D721Med (cell line): ENCODE data around the gene C19orf12.

Experiments used
- DNase-seq: peaks from one replicate; pipeline ENCODE4 v3.0.0; 2011; ENCODE audit warnings: low spot score; ENCODE audit not compliant: insufficient read length
- FAIRE-seq: peaks from 2 replicates; lab custom pipeline; 2011; peaks lifted over from hg19 to GRCh38; lab: Jason Lieb, UNC
- TF ChIP-seq, protein P1 (sequence below): IDR thresholded peaks from 2 replicates; pipeline ENCODE4 v1.5.1; 2012; ENCODE audit warnings: mild to moderate bottlenecking, control low read depth; ENCODE audit not compliant: insufficient read depth; ENCODE audit errors: missing control alignments

The C19orf12 gene

DNA sequence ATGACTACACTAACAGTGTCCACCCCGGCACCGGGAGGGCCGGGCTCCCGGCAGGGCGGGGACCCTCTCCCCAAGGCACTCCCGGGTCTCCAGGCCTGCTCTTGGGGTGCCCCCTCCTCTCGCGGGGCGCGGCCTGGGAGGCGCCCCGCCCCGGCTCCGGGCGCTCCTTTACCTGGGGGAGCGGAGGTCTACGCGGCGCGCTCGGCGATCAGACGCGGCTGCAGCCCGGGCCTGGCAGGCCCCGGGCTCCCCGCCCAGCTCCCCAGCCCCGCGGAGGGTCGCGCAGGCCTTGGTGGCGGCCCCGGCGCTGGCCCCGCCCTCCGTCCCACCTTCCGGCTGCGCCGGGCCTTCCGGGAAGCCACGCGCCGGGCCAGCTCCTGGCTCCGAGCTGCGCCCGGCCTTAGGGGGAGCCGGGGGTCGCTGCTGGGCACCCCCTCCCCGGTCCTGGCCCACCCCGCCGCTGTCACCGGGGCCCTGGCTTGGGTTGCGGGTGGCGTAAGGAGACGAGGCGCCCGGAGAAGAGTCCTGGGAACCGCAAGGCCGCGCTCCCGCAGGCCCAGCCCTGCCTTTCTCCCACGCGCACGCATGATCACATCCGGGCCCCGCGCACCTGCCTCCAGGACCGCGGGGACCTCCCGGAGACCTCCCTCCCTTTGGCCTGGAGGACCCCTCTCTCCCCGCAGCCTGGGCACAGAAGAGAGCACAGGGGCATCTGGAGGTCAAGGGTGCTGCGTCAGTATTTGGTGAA lies at the start of gene C19orf12:
Gene C19orf12, minus strand, starts transcription at position 309 of the 748 bp plus-strand sequence. CDS start 6,848 bp downstream, outside the sequence.
- DNase-seq = no peak
- no peak for FAIRE-seq
- TF ChIP-seq, protein P1, sequence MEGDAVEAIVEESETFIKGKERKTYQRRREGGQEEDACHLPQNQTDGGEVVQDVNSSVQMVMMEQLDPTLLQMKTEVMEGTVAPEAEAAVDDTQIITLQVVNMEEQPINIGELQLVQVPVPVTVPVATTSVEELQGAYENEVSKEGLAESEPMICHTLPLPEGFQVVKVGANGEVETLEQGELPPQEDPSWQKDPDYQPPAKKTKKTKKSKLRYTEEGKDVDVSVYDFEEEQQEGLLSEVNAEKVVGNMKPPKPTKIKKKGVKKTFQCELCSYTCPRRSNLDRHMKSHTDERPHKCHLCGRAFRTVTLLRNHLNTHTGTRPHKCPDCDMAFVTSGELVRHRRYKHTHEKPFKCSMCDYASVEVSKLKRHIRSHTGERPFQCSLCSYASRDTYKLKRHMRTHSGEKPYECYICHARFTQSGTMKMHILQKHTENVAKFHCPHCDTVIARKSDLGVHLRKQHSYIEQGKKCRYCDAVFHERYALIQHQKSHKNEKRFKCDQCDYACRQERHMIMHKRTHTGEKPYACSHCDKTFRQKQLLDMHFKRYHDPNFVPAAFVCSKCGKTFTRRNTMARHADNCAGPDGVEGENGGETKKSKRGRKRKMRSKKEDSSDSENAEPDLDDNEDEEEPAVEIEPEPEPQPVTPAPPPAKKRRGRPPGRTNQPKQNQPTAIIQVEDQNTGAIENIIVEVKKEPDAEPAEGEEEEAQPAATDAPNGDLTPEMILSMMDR = no peak

DNA sequence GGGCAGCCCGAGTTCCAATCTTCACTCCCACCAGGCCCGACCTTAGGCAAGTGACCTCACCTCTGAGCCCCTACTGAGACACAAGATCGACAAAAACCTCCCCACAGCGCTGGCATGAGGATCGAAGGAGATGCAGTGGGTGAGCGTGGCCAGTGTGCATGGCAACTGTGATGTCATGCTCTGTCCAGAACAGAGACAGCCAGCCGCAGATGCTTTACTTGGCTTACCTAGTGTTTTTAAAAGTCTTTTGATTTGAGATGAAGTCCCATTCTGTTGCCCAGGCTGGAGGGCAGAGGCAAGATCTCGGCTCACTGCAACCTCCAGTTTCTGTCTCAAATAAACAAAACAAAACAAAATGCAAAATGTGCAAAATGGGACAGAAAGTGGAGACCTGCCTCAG lies 49.3 kb upstream of the C19orf12 start:
- TF ChIP-seq, protein P1 = no peak
- DNase-seq (no peak), FAIRE-seq (no peak)

DNA sequence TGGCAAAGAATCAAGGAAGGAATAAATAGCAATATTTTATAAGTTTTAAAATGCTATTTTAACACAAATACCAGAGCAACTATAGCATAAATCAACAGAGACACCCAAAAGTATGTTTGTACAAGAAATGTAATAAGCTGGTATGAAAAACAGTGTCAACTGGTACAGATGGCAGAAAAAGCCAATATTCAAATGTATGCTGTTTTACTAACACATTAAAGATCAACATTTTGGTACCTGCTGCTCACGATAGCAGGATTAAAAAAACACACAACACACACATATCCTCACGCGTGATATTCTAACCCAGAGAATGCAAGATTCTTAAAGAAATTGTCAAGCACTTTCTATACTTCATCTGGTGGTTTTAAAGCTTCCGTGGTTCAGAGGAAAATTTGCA lies 48.1 kb upstream of the C19orf12 start:
- no peak for FAIRE-seq
- DNase-seq = no peak
- TF ChIP-seq, protein P1 = no peak

DNA sequence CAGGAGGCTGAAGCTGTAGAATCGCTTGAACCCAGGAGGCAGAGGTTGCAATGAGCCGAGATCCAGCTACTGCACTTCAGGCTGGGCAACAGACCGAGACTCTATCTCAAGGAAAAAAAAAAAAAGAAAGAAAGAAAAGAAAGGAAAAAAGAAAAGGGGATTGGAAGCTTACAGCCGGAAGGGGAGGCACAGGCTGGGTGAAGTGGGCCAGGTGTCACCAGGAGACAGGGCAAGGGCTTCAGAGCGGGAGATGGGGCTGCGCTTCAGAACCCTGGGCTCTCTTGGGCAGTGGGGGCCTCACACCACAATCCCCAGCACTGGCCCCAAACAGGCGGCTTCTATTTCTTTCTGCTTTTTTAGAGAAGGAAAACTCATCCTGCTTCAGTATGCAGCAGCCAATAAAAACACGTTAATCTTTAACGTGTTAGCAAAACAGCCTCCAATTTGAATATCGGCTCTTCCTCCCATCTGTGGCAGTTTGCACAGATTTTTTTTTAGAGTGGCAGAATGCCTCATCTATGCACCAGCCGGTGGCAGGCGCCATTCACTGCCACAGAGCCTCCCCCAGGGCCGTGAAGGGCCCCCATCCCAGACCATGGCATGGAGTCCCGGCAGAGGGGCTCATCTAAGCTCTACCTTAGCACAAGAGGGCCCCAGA lies 46.6 kb upstream of the C19orf12 start:
- no peak for FAIRE-seq
- DNase-seq = no peak
- TF ChIP-seq, protein P1 = no peak

DNA sequence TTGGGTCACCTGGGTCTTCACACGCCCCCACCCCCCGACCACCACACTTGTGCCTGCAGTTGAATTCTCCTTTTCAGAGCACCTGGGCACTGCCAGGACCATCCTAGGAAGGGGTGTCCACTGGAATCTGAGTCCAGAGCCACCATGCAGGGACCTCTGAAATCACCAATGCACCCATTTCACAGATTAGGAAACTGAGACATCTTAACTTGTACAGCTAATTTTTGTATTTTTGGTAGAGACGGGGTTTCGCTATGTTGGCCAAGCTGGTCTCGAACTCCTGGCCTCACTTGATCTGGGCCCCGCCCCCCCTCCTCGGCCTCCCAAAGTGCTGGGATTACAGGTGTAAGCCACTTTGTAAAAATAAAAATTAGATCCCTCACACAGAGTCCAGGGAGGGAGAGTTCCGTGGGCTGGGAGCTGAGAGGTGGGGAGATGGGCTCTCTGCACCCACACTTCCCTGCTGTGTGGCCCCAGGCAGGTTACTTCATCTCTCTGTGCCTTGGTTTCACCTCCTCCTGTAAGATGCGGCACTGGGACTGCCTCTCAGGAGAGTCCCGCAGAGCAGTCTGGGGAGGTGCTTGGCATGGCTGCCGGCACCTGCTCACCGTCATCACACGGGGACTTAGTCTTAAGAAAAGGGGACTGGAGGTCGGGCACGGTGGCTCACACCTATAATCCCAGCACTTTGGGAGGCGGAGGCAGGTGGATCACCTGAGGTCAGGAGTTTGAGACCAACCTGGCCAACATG lies 45.9 kb upstream of the C19orf12 start:
- FAIRE-seq (no peak), DNase-seq (no peak)
- TF ChIP-seq, protein P1 = no peak

DNA sequence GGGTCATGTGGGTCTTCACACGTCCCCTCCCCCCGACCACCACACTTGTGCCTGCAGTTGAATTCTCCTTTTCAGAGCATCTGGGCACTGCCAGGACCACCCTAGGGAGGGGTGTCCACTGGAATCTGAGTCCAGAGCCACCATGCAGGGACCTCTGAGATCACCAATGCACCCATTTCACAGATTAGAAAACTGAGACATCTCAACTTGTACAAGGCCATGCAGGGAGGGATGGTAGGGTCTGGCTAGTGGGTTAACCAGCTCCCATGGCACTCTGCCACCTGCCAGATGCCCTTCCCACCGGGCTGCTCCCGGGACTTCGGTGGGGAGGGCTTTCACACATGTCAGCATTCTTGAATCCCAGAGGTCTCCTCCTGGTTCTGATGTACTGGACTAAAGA lies 44.3 kb upstream of the C19orf12 start:
- DNase-seq (no peak), FAIRE-seq (no peak)
- TF ChIP-seq, protein P1 = no peak
